IMR-90 (cell line): Measurements from ENCODE around the gene DZIP1L. TPM values are rescaled to one million over a fixed set of nuclear protein-coding genes. Genes with fewer than 3 reads are reported as not detected.
A peak's percentile ranks its signal among the peaks of the same experiment; 100 is the strongest.

Experiments used
- ATAC-seq: fragments of 200-7000 bp; cut with Tn5 transposase; 2 replicates; pipeline ENCODE4 v1.9.1; 2020; ENCODE audit warnings: low read depth, mild to moderate bottlenecking, moderate library complexity
- BruUV-seq: library from RNA; stranded (reverse); fragments of 400-500 nt; replicated peaks from 2 replicates; lab custom pipeline; 2021; lab: Mats Ljungman, UMichigan
- CTCF ChIA-PET: fragments of 300-600 bp; formaldehyde crosslinking; extraction: SDS; loops from one replicate; lab custom pipeline; 2021; ENCODE audit warnings: antibody characterized with exemption; lab: Yijun Ruan, JAX
- POLR2A ChIA-PET: fragments of 300-600 bp; sonication (Branson Sonifier 250); formaldehyde crosslinking; loops from one replicate; lab custom pipeline; 2022; ENCODE audit warnings: antibody characterized with exemption; ENCODE audit not compliant: unreplicated experiment; lab: Charles Lee
- DNase-seq: peaks from one replicate; pipeline ENCODE4 v3.0.0; 2013
- H2AFZ ChIP-seq: replicated peaks from 2 replicates; pipeline ENCODE3; 2013; ENCODE audit warnings: low read length, mild to moderate bottlenecking; ENCODE audit not compliant: poor library complexity
- H2AK5ac ChIP-seq: 2 replicates; pipeline ENCODE4 v1.6.1; 2013; ENCODE audit warnings: low read depth, low read length, inconsistent platforms
- H2AK9ac ChIP-seq: replicated peaks from 2 replicates; pipeline ENCODE3; 2013; ENCODE audit warnings: mild to moderate bottlenecking, low read depth, low read length, moderate library complexity; ENCODE audit not compliant: poor library complexity
- H2BK120ac ChIP-seq: 2 replicates; pipeline ENCODE4 v1.6.1; 2013; ENCODE audit warnings: low read depth, low read length, inconsistent platforms
- H2BK15ac ChIP-seq: 3 replicates; pipeline ENCODE4 v1.6.1; 2013; ENCODE audit warnings: low read depth, low read length, inconsistent platforms
- H2BK20ac ChIP-seq: 2 replicates; pipeline ENCODE4 v1.6.1; 2013; ENCODE audit warnings: low read depth, mild to moderate bottlenecking, inconsistent platforms, low read length, moderate library complexity
- H2BK5ac ChIP-seq: 2 replicates; pipeline ENCODE4 v1.6.1; 2013; ENCODE audit warnings: mild to moderate bottlenecking, low read depth, low read length, inconsistent platforms; ENCODE audit not compliant: poor library complexity, severe bottlenecking
- H3K14ac ChIP-seq: replicated peaks from 2 replicates; pipeline ENCODE4 v1.6.1; 2013; ENCODE audit warnings: low read depth, low read length, inconsistent platforms
- H3K18ac ChIP-seq: 2 replicates; pipeline ENCODE4 v1.6.1; 2013; ENCODE audit warnings: low read depth, low read length, control low read depth
- H3K23ac ChIP-seq: 2 replicates; pipeline ENCODE4 v1.6.1; 2013; ENCODE audit warnings: low read depth, low read length, inconsistent platforms
- H3K27ac ChIP-seq: 2 replicates; pipeline ENCODE4 v1.5.1; 2013; ENCODE audit warnings: mild to moderate bottlenecking, control low read depth, low read length; ENCODE audit not compliant: insufficient read depth
- H3K27me3 ChIP-seq: 2 replicates; pipeline ENCODE4 v1.6.1; 2013; ENCODE audit warnings: low read length; ENCODE audit not compliant: control insufficient read depth, insufficient read depth
- H3K36me3 ChIP-seq: 2 replicates; pipeline ENCODE4 v1.6.1; 2013; ENCODE audit warnings: low read length, mixed read lengths; ENCODE audit not compliant: control insufficient read depth, insufficient read depth
- H3K4ac ChIP-seq: 2 replicates; pipeline ENCODE4 v1.6.1; 2013; ENCODE audit warnings: low read depth, low read length, inconsistent platforms
- H3K4me1 ChIP-seq: 2 replicates; pipeline ENCODE4 v1.6.1; 2013; ENCODE audit warnings: low read length, mixed read lengths; ENCODE audit not compliant: control insufficient read depth, insufficient read depth
- H3K4me2 ChIP-seq: 2 replicates; pipeline ENCODE4 v1.6.1; 2013; ENCODE audit warnings: low read depth, mild to moderate bottlenecking, control low read depth, low read length, moderate library complexity
- H3K4me3 ChIP-seq: 2 replicates; pipeline ENCODE4 v1.5.1; 2013; ENCODE audit warnings: low read depth, mild to moderate bottlenecking, control low read depth, low read length, moderate library complexity; ENCODE audit not compliant: insufficient read depth
- H3K56ac ChIP-seq: 2 replicates; pipeline ENCODE4 v1.6.1; 2013; ENCODE audit warnings: low read length, inconsistent platforms; ENCODE audit not compliant: insufficient read depth; ENCODE audit errors: extremely low read depth
- H3K79me1 ChIP-seq, 2 experiments: 2 replicates each; pipeline ENCODE4 v1.6.1; 2013; ENCODE audit warnings: low read length in 2 of 2, inconsistent platforms in 1 of 2, low read depth in 1 of 2
- H3K9ac ChIP-seq: 2 replicates; pipeline ENCODE4 v1.6.1; 2013; ENCODE audit warnings: low read depth, low read length, control low read depth
- H3K9me1 ChIP-seq: 2 replicates; pipeline ENCODE4 v1.6.1; 2013; ENCODE audit warnings: low read length, inconsistent platforms; ENCODE audit not compliant: insufficient read depth
- H3K9me3 ChIP-seq: 2 replicates; pipeline ENCODE4 v1.6.1; 2013; ENCODE audit warnings: low read length; ENCODE audit not compliant: control insufficient read depth, insufficient read depth
- H4K20me1 ChIP-seq: 2 replicates; pipeline ENCODE4 v1.6.1; 2013; ENCODE audit warnings: low read length, inconsistent platforms; ENCODE audit not compliant: insufficient read depth
- H4K5ac ChIP-seq: 2 replicates; pipeline ENCODE4 v1.6.1; 2013; ENCODE audit warnings: mild to moderate bottlenecking, low read depth, low read length, control low read depth
- H4K8ac ChIP-seq, 2 experiments: 2 replicates each; pipeline ENCODE4 v1.6.1; 2013; ENCODE audit warnings: low read depth in 2 of 2, low read length in 2 of 2, control low read depth in 1 of 2, inconsistent platforms in 1 of 2
- H4K91ac ChIP-seq: 2 replicates; pipeline ENCODE4 v1.6.1; 2013; ENCODE audit warnings: low read depth, low read length, inconsistent platforms; ENCODE audit not compliant: insufficient read depth
- BHLHE40 ChIP-seq: fragments of 150-350 bp; IDR thresholded peaks from 2 replicates; pipeline ENCODE4 v1.6.1; 2016; ENCODE audit warnings: mild to moderate bottlenecking, low read depth, low read length
- CEBPB ChIP-seq: IDR thresholded peaks from 2 replicates; pipeline ENCODE4 v1.6.1; 2012; ENCODE audit warnings: low read depth, low read length, improper control_type of control experiment
- CHD1 ChIP-seq: IDR thresholded peaks from 2 replicates; pipeline ENCODE4 v1.6.1; 2012; ENCODE audit warnings: low read depth, low read length, improper control_type of control experiment
- CTCF ChIP-seq: conservative IDR thresholded peaks from 2 replicates; pipeline ENCODE4 v1.5.1; 2012; ENCODE audit warnings: mild to moderate bottlenecking, low read depth, low read length, improper control_type of control experiment
- ELK1 ChIP-seq: fragments of 150-350 bp; IDR thresholded peaks from 2 replicates; pipeline ENCODE4 v1.6.1; 2016; ENCODE audit warnings: low read depth, mild to moderate bottlenecking, low read length, moderate library complexity, borderline replicate concordance
- MAFK ChIP-seq: IDR thresholded peaks from 2 replicates; pipeline ENCODE4 v1.6.1; 2012; ENCODE audit warnings: low read depth, low read length, improper control_type of control experiment
- MAZ ChIP-seq: IDR thresholded peaks from 2 replicates; pipeline ENCODE4 v1.6.1; 2012; ENCODE audit warnings: low read depth, mild to moderate bottlenecking, low read length, improper control_type of control experiment, moderate library complexity, borderline replicate concordance
- MXI1 ChIP-seq: IDR thresholded peaks from 2 replicates; pipeline ENCODE4 v1.6.1; 2012; ENCODE audit warnings: low read depth, mild to moderate bottlenecking, low read length, moderate library complexity, borderline replicate concordance
- NFE2L2 ChIP-seq: fragments of 150-350 bp; IDR thresholded peaks from 2 replicates; pipeline ENCODE4 v1.6.1; 2016; ENCODE audit warnings: low read depth, mild to moderate bottlenecking, low read length
- RAD21 ChIP-seq: IDR thresholded peaks from 2 replicates; pipeline ENCODE4 v1.6.1; 2012; ENCODE audit warnings: low read length, improper control_type of control experiment
- RCOR1 ChIP-seq: IDR thresholded peaks from 2 replicates; pipeline ENCODE4 v1.6.1; 2012; ENCODE audit warnings: mild to moderate bottlenecking, low read length, improper control_type of control experiment; ENCODE audit not compliant: insufficient replicate concordance
- RFX5 ChIP-seq: IDR thresholded peaks from 2 replicates; pipeline ENCODE4 v1.8.0; 2012; ENCODE audit warnings: low read depth, mild to moderate bottlenecking, low read length, moderate library complexity
- SMC3 ChIP-seq: fragments of 150-350 bp; IDR thresholded peaks from 2 replicates; pipeline ENCODE4 v1.6.1; 2016; ENCODE audit warnings: low read depth, mild to moderate bottlenecking, antibody characterized with exemption, low read length, moderate library complexity
- USF2 ChIP-seq: fragments of 150-350 bp; IDR thresholded peaks from 2 replicates; pipeline ENCODE4 v1.6.1; 2017; ENCODE audit warnings: mild to moderate bottlenecking, antibody characterized with exemption, low read length, low read depth
- dilution Hi-C: fragments of 300-500 bp; cut with HindIII; formaldehyde crosslinking; loops from one replicate; pipeline ENCODE4 v1.14.3; 2018; ENCODE audit warnings: low sequenced_read_pairs; ENCODE audit not compliant: unreplicated experiment
- in situ Hi-C: fragments of 300-500 bp; cut with MboI; formaldehyde crosslinking; loops from 3 replicates; pipeline ENCODE4 v1.14.3; 2019; ENCODE audit warnings: low sequenced_read_pairs, inconsistent platforms, mixed read lengths
- intact Hi-C: fragments of 100-400 bp; cut with micrococcal nuclease; formaldehyde crosslinking; loops from 2 replicates; pipeline ENCODE4 v1.10.0; 2022
- polyA plus RNA-seq, 3 experiments: library from polyadenylated mRNA; depleted of rRNA; stranded (reverse); fragments of >200 nt; gene quantifications; 2 replicates each; pipeline ENCODE4 v1.2.3, GENCODE V29; 2012; ENCODE audit warnings: low replicate concordance in 1 of 3
- total RNA-seq: library from RNA; depleted of rRNA; stranded (reverse); fragments of >200 nt; gene quantifications from 2 replicates; pipeline ENCODE4 v1.2.3, GENCODE V29; 2012

The DZIP1L gene
- total and polyA plus RNA-seq, 2 of the 4 experiments (the other 2 are of a cell fraction), result 12.9 to 14.7 TPM

DNA sequence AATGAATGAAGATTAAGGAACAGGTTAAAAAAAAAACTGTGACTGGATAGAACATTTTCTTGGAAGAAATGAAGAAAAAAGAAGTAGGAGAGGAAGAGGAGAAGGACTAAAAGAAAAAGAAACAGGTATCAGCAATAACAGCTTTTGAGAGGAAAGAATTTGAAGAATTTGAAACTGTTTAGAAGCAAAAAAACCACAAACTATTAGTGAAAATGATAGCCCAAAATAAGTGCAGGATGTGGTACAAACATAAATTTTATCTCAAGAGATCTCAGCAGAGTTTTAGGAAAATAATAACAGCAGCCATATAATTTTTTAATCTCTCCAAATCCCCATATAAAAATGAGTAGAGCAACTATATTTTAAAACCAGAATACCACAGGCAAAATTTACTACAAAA is 25.5 kb upstream of the DZIP1L start:
- no peaks in the 10 kb centered on the region for H3K9me3 ChIP-seq
- no peak overlapping the region for H2AK5ac ChIP-seq
- dilution Hi-C loops (no loop called here), intact Hi-C loops (no loop called here), in situ Hi-C loops (no loop called here)
- peaks cover 7% of the 10 kb centered on the region for H3K27me3 ChIP-seq
- H3K27ac ChIP-seq, result no peak overlapping the region
- 0 out of 2 replicates have a peak overlapping the region, but pooled peaks have one; percentile 31 for H3K4ac ChIP-seq
- H3K14ac ChIP-seq, result no peak overlapping the region
- ChIA-PET CTCF (no interaction called here), POLR2A (interaction anchor here (0.7 kb wide), 1 partner anchor 13 kb away, joined by 3 read pairs; no protein-coding TSS in a partner anchor)
- H2BK15ac ChIP-seq, result no peak overlapping the region
- H2AK9ac ChIP-seq, result no peak overlapping the region
- no TSS peak for BruUV-seq
- H3K4me1 ChIP-seq, result peaks cover 3% of the 10 kb centered on the region
- H3K4me3 ChIP-seq, result no peak overlapping the region
- no peak overlapping the region for H3K23ac ChIP-seq
- no peaks in the 10 kb centered on the region for H4K20me1 ChIP-seq
- H2BK20ac ChIP-seq, result no peak overlapping the region
- H3K4me2 ChIP-seq, result no peak overlapping the region
- H2BK120ac ChIP-seq, result 0 out of 2 replicates have a peak overlapping the region, but pooled peaks have one; percentile 26
- H3K9ac ChIP-seq, result no peak overlapping the region
- H3K9me1 ChIP-seq, result no peaks in the 10 kb centered on the region
- H3K18ac ChIP-seq, result no peak overlapping the region
- H4K8ac ChIP-seq, result no peak overlapping the region
- H3K79me1 ChIP-seq, result no peaks in the 10 kb centered on the region
- no peak overlapping the region for H3K56ac ChIP-seq
- no peaks in the 10 kb centered on the region for H3K36me3 ChIP-seq
- TF ChIP-seq CHD1 (no peak), ELK1 (no peak), RFX5 (no peak), BHLHE40 (no peak), RAD21 (no peak), USF2 (no peak), MAFK (no peak), RCOR1 (no peak), NFE2L2 (no peak), SMC3 (no peak), MXI1 (no peak), CTCF (no peak), CEBPB (no peak), MAZ (no peak)
- ATAC-seq (no peak), DNase-seq (no peak)
- no peak overlapping the region for H2AFZ ChIP-seq
- no peak overlapping the region for H4K5ac ChIP-seq
- H2BK5ac ChIP-seq, result no peak overlapping the region
- H4K91ac ChIP-seq, result no peak overlapping the region
